ENCODE results near the gene NKX2-1.
A peak's percentile ranks its signal among the peaks of the same experiment; 100 is the strongest.
"Not testable (repeated sequence)": the region's sequence is repeated elsewhere in the genome, so short reads cannot be mapped to it uniquely, and the experiment has no call there.

NKX2-1 gene

DNA sequence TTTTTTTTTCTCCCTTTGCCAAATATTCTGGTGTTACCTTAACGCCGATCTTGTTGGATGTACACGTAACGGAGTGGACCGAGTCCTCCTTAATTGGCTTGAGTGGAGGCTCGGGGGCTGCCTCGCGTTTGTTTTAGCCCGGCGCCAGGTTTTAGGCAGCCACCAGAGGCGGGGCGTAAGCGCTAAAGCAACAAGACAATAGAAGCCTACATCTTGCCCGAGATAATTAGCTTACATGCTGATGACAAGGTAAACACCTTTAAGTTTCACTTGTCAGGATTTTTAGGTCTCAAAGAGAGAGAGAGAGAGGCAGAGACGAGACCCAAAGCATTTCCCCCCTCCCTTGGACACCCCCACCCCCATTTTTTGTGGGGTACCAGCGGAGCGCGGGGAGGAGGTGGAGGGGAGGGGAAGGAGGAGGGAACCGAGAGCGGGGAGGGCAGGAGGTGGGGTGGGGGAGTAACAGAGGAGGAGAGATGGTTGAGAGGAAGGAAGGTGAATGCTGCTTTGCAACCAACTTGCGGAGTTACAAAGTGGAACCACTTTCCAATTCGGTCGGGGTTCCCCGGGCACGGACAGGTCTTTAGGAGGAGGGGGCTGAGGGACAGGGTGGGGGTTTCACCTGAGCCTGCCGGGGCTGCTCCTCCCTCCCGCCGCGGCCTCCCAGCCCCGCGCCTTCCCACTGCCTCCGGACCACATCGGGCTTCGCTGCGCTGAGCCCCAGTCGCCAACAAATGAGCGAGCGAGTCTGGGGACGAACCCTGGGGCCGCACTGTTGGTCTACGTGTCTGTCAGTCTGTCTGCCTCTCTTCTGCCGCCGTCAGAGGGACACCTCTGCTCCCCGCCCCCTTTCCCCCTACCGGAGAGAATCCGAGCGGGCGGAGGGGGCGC lies at the start of gene NKX2-1:
Gene NKX2-1 (minus strand): TSS at position 802 of the 891 bp plus-strand sequence. CDS start 103 bp downstream, at position 699.
- DNase-seq (ENCODE audit: low spot score): no peak

DNA sequence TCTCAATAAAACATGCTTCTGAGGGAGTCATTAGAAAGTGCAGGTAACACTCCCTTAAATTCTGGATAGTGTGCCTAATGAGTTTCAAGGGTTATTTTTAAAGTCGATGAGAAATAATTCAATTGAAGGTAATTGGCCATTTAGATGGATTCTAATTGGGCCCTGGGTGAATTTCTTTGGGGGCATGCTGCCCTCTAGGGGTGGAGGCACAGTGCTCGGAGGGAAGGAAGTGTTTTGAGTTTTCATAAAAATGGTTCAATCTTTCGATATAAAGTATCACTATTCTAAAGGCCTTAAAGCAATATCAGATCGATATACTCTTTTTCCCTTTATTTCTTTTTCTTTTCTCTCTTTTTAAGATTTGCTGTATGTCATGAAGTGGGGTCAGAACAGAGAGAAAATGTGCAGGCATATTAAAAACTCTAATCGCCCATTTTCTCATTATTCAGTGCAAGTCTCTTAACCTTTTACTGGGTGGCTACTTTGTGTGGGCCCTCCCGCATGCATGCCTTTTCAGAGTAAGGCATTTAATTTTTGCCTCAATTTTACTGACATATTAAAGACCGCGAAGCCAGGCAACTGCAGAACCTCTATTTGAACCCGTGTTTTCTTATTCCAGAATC lies 36.9 kb upstream of the NKX2-1 start:
- DNase-seq (ENCODE audit: low spot score): no peak

DNA sequence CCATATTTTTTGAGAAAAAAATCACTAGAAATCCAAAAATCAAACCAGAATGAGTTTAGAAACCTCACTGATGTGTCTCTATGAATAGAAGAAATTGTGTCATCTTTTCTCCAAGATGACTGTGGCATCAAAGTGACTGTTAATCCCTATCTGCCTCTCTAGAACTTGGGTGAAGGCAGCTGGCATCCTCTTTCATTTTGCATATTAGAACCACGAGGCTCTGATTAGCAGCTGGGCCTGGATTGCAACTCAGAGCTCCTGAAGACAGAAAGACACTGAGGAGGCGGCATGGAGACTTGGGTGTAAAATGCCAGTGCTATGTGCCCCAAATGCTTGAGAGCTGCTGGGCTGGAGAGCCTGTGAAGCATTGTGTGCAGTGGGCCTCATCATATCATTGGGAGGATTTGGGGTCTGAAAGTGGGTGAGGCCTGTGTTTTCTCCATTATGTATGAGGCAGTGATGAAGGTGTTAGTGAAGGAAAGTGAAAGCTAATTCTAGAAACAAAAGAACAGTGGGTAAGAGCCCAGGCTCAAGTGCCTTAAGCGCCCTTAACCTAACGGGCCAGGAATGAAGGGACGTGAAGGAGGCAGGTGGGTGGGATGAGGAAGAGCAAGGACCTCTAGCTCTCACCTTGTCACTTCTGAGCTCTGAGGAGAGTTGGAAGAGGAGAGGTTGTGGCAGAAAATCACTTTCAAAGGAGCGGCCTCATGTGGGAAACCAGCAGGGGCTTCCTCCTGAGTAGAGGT lies 36.1 kb upstream of the NKX2-1 start:
- no peak for DNase-seq (ENCODE audit: low spot score)

DNA sequence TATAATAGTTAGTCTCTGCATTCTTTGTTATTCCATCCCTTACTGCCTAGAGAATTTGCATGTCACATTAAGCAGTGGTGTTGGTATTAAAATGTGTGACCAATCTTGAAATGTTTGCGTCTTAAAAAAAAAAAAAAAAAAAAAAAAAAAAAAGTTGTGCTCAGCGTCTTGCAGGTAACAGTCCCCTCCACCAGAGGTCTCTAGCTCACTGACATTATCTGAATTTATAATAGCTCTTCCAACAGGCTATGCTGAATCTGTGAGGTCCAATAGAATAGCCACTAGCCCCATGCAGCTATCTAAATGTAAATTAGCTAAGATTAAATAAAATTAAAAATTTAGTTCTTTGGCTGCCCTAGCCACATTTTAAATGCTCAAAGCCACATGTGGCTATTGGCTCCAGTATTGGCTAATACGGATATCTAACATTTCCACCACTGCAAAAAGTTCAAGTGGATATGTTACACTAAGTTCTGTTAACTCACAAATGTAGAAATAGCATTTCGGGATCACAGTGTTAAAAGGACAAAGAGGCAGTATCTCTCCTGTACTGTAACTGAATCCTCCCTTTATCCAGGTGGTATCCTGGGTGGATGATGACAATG lies 33.7 kb upstream of the NKX2-1 start:
- peak; percentile 16 for DNase-seq (ENCODE audit: low spot score)

DNA sequence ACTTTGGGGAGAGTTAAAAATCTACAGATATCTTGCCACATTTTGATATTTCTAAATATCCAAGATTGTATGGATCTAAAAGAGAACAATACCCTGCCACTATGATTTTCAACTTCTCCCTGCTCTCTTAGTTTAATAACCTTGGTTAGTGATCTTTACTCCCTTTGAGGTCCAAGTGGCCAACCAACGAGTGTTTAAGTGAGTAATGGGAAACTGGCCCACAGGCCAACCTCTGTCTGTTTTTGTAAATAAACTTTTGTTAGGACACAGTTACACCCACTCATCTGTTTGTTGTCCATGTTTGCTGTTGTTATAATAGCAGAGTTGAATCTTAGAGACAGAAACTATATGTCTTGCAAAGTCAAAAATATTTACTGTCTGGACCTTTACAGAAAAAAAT lies 30.9 kb upstream of the NKX2-1 start:
- DNase-seq (ENCODE audit: low spot score): no peak

DNA sequence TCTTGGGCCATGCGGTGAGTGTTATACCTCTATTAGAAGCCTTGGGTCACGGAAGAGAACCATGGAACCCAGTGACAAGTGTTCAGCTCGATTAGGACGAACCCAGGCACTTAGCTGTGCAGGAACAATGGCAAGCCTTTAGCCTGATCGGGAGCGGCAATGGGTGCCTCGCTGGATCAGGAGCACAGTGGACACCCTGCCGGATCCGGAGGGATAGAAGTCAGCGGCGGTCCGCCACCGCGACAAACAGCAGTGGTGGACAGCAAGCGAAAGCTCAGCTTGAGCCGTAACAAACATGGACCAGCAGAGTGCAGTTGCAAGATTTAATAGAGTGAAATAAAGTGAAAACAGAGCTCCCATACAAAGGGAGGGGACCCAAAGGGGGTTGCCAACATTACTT lies 24.2 kb upstream of the NKX2-1 start:
- not testable (repeated sequence) for DNase-seq (ENCODE audit: low spot score)

DNA sequence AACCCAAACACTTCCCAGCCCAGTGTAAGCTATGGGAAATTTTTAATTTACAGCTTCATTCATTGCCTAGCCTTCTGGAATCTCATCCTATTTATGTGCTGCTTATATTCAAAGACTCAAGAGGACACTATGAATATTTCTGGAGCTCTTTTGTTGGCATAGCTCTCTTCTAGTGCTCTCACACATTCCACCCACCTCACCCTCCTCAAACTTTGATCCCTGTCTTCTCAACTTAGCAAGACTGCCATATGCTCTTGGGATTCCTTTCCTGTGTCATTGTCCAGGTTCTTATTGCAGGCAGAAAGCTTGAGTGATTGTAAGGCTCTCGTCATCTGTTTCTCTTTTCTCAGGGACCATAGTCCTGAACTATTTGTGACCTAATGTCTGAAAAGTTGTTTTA lies 18.0 kb upstream of the NKX2-1 start:
- DNase-seq (ENCODE audit: low spot score): no peak

DNA sequence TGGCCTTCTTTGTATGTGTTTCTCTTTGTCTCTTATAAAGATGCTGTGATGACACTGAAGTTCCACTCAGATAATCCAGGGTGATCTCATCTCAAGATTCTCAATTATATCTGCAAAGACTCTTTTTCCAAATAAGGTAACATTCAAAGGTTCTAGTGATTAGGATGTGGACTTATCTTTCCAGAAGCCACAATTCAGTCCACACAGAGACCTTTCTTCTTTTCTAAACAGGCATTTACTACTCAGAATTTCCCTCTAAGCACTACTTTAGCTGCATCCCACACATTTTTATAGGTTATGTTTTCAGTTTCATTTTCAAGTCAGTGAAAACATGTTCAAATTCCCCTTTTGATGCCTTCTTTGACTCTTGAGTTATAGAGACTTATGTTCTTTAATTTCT lies 9.0 kb upstream of the NKX2-1 start:
- no peak for DNase-seq (ENCODE audit: low spot score)

DNA sequence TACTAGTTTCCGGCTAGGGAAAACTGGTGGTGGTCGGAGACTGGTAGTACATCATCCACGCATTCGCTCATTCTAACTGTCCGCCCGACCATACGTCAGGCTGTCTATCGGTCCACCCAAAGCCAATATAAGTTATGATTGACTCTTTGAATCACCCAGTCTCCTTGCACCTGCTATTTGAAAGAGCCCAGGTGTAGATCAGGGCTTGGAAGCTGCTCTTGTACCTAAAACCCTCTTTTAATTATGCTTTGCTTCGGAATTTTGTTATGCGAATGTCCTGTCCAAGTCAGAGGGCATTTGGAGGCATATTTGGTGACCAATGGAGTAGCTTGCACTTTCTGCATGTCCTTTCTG lies 5.7 kb upstream of the NKX2-1 start:
- no peak for DNase-seq (ENCODE audit: low spot score)

DNA sequence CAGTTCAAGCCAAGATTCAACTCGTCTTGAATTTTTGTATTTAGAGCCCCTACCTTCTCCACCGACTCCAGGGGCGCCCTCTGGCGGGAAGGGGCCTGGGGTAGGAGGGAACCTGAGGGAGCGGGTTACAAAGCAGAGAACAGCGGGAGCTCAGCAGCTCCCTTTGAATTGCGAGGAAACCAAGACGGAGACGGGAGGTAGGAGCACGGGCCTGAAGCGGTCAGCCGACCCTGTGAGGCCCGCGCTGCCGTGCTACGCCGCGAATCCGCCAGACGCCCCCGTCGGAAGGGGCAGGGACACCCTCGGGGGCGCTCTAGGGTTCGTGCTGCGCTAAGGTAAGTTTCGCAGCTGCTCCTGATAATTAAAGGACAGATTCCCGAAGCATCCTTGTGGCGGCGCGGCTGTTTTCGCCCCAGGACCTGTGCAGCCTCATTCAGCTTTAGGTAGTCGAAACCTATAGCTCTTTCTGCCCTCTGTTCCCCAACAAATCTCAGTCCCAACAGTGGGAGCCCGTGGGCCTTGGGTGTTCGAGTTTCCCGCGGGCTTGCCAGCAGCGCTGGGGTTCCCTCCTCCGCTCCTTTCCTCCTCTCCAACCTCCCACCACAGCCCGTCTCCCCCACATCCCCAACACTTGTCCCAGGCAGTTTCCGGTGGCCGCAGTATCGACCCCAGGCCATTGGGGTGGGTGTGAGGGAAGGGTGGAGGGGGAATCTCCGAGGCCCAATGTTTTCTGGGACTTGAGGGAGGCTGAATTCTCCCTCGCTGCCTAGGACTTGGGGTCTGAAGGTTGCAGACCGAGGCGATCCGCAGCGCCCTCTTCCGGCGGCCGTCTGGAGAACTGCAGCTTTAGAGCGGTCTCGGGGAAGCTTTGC lies 5.1 kb upstream of the NKX2-1 start:
- no peak for DNase-seq (ENCODE audit: low spot score)

DNA sequence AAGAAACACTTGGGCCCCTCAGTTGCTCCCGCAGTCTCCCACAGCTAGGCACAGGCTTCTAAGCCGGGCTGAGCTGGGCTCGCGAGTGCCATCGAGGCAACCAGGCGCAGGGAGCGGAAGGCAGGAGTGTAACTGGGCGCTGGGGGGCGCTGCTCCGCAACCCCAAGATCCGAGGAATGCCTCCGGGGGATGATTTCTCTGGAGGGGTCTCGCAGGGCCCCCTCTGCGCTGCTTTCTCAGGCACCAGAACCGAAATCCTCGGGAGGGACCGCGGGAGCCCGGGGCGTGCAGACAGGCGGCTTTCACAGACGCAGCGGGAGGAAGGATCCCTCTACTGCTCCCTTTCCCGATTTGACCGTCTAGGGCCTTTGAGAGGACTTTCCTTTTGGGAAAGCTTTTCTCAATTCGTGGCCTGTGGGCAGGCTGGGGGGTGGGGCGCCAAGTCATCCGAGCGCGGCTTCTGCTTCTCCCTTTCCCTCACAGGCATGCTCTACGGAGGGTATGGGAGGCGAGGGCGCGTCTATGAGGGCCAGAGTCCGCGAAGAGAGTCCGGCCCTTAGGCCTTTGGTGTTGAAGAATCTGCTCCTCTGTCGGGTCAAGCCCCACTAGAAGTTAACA lies 4.3 kb upstream of the NKX2-1 start:
- no peak for DNase-seq (ENCODE audit: low spot score)

DNA sequence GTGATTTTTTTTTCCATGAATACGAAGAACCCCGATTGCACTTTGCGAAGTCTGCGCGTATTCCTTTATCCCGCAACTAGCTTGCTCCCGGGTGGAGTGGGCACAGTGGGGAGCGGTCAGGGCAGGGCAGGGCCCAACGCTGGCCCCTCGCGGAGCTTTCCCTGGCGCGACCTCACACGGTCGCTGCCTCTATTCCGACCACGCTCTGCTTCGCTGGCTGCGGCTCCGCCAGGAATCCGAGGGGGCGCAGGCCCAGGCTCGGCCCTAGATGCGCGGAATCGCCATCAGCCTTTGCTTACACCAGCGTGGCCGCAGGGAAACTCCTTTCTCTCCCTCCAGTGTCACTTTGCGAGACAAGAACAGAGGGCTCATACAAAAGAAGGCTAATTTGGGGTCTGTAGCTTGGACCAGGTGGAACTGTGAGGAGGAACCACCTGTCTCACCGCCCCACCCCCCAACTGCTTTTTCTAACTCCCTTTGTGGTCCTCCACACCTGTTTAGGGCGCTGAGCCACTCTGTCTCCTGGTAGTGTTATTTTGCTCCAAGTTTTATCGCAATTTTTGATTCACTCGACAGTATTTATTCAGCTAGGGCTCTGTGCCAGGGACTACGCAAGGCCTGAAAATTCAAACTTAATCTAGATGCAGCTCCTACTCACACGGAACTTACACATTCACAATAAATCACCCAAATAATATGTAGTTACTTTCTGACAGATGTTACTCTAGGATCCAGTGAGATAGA lies 3.1 kb upstream of the NKX2-1 start:
- no peak for DNase-seq (ENCODE audit: low spot score)

DNA sequence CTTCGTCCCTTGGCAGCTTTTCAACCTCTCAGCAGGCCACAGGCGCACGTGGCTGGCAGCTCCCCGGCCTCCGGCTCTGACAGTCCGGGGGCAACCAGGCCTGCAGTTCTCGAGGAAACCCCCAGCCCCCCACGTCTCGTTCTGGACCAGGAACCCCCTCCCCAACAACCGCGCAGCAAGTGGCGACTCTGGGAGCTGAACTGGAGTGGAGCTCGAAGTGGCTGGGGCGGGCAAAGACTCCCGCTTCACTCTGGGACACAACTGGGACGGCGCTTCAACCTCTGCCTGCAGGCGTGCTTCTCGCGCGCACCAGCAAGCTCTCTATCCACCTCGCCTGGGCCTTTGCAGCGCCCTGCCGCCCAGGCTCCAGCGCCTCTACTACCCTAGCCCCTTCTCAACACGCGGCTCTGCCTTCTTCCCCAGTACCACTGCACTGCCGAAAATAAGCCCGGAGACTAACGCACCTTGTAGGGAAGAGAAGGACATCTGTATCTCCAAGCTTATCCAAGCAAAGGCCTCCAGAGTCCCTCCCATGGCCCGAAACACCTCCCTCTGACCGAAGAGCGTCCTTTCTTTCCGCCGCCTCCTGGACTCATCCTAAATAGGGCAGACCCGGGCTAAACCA lies 2.4 kb upstream of the NKX2-1 start:
- no peak for DNase-seq (ENCODE audit: low spot score)

DNA sequence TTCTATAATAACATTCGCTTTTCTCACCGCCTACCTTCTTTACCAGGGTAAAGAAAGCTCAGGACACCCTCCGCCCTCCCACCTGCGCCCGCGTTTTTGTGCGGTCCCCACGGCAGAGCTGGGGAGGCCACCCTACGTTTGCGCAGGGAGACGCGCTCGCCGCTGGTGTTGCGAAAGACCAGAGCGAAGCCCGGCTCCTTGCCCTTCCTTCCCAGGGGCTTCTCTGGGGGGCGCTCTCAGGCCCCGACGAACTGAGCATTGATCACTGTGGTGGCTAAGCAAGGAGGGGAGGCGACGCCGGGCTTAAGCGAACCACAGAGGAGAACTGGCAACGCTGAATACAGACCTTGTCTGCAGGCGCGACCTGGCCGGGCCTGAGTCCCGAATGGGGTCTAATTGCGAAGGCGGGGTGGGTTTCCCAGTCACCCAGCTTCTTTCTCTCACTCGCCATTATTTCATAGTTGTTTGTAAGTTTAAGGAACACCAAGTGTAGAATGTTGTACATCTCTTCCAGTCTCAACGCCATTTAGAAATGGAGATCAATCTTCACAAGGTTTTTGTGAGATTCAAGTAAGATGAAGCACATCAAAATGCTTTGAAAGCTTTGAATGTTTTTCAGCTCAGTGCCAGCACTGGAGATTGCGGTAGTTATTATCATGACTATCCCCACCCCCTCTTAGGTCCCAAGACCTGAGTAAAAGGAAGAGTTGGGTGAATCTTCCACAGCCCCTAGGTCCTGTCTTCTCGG lies 1.7 kb upstream of the NKX2-1 start:
- DNase-seq (ENCODE audit: low spot score): no peak

DNA sequence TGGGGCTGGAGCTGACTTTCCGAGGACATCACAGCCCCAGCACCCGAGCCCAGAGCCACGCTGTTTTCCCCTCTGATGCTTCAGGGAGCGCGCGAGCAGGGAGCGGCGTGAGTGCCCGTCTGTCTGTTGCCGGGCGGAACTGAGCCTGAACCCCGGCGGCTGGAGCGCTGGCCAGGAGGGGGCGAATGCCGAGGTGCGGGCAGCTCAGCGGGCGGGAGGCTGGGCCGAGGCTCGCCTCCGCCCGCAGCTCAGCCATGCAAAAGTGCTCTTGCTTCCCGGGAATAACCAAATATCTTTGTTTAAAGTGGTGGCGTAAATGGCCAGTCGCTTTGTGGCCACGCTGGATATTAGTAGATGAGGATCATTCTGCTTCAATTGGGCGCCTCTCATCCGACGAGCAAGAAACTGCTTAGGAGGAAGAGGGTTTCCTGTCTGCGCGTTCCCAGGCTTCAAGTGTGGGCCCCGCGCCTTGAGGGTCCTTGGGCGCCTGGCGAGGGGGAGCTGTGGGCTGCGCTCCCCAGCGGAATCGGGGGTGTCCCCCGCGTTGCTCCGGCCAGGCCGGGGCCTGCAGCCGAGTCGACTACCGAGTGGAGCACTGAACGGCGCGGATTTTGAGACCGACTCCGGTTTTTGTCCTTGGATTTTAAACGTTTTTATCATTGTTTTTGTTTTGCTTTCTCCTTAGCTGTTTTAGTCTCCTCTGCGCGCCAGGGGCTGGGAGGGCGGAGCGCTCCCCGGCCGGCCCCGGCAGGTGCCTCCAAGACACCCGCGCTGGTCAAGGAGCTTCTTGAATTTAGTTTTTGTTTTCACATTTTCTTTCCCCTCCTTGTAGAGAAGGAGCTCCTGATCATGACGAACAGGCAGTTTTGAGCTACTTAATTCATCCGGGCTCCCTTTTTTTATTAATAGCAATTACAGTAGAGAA lies 831 bp upstream of the NKX2-1 start:
- no peak for DNase-seq (ENCODE audit: low spot score)

DNA sequence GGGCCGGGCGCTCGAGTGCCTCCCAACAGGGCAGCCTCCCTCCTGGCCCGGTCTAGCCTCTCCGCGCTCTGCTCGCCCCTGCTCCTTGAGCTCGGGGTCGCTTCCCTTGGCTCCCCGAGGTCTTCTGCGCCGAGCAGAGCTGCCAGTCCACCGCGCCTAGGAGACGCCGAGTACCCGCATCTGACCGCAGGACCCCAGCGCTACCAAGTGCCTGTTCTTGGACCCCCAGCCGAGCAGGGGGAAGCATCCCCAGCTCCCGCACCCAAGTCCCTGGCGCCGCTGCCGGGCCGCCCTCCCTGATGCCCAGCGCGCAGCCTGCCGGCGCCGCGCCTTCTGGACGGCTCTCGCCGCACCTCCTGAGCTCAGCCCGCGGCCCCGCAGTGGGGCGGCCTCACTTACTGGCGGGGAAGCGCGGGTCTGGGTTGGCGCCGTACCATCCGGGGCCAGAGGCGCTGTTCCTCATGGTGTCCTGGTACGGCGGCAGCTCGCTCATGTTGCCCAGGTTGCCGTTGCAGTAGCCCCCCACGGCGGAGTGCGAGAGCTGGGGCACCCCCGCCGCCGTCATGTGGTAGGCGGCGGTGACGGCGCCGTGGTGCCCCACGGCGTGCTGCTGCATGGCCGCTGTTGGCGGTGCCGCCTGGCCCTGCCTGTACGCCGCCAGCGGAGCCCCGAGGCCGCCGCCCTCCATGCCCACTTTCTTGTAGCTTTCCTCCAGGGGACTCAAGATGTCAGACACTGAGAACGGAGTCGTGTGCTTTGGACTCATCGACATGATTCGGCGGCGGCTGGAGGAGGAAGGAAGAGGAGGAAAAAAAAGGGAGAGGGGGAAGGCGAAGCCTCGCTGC lies 1.2 kb downstream of the NKX2-1 start:
- DNase-seq (ENCODE audit: low spot score): no peak

DNA sequence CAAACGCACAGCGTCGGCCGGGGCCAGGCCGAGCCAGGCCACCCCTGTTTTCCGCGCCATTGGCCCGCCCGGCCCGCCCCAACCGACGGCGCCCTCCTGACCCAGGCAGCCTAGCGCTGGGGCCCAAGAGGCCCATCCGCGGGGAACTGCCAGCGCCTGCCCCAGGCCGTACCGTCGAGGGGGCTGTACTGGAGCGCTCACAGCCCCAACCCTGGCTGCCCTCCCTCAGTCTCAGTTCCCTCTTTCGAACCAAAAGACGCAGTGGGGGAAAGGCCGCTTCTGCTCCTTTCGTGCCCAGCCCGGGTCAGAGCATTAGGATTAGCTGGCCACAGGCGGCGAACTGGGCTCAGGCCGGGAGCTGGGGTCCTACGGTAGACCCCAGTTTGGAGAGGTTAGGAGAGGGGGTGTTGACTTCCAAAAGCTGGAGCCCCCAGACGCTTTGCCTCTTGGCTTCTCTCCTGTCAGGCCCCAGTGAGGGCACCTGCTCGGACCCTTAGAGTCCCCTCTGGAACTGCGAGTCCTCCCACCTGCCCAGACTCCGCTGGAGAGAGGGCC lies 1.9 kb downstream of the NKX2-1 start:
- no peak for DNase-seq (ENCODE audit: low spot score)
